Panc1 (cell line): ENCODE results near the gene TMEM14C. TPM values are rescaled to one million over a fixed set of nuclear protein-coding genes. Genes with fewer than 3 reads are reported as not detected.
A peak's percentile ranks its signal among the peaks of the same experiment; 100 is the strongest.
"Not testable (repeated sequence)": the region's sequence is repeated elsewhere in the genome, so short reads cannot be mapped to it uniquely, and the experiment has no call there.

Experiments
- ATAC-seq: fragments of 200-7000 bp; cut with Tn5 transposase; 2 replicates; pipeline ENCODE4 v1.9.1; 2020; ENCODE audit warnings: mild to moderate bottlenecking, moderate library complexity
- BruUV-seq: library from RNA; stranded (reverse); fragments of 400-500 nt; replicated peaks from 2 replicates; lab custom pipeline; 2021; lab: Mats Ljungman, UMichigan
- CTCF ChIA-PET: fragments of 300-600 bp; sonication (Branson Sonifier 250); formaldehyde crosslinking; loops from one replicate; lab custom pipeline; 2022; ENCODE audit warnings: antibody characterized with exemption; lab: Charles Lee
- POLR2A ChIA-PET: fragments of 300-600 bp; sonication (Branson Sonifier 250); formaldehyde crosslinking; loops from one replicate; lab custom pipeline; 2022; ENCODE audit warnings: antibody characterized with exemption; lab: Charles Lee
- DNase-seq: peaks from one replicate; pipeline ENCODE4 v3.0.0-alpha.2; 2010; ENCODE audit warnings: low read depth, low spot score
- H3K27ac ChIP-seq: 2 replicates; pipeline ENCODE4 v1.5.1; 2011; ENCODE audit warnings: mild to moderate bottlenecking, low read length, inconsistent platforms
- H3K27me3 ChIP-seq: fragments of 200-500 bp; sonication (Bioruptor generic); 2 replicates; pipeline ENCODE4 v1.6.0; 2014; ENCODE audit warnings: low read length, inconsistent platforms; ENCODE audit not compliant: control insufficient read depth, insufficient read depth
- H3K36me3 ChIP-seq: fragments of 200-500 bp; sonication (Bioruptor generic); 2 replicates; pipeline ENCODE4 v1.5.1; 2014; ENCODE audit warnings: inconsistent platforms, mild to moderate bottlenecking, low read length, moderate library complexity; ENCODE audit not compliant: control insufficient read depth, insufficient read depth
- H3K4me1 ChIP-seq: 2 replicates; pipeline ENCODE4 v1.5.1; 2011; ENCODE audit warnings: inconsistent platforms, mild to moderate bottlenecking, low read length, moderate library complexity; ENCODE audit not compliant: control insufficient read depth, insufficient read depth
- H3K4me3 ChIP-seq, 2 experiments: 2 replicates each; pipeline ENCODE4 v1.5.1; 2011 to 2012; ENCODE audit warnings: low read depth in 2 of 2, low read length in 2 of 2, mild to moderate bottlenecking in 2 of 2, inconsistent platforms in 1 of 2, moderate library complexity in 1 of 2
- H3K9me3 ChIP-seq: fragments of 200-500 bp; sonication (Bioruptor generic); 2 replicates; pipeline ENCODE4 v1.5.1; 2014; ENCODE audit warnings: low read depth, mild to moderate bottlenecking, inconsistent platforms, low read length, moderate library complexity; ENCODE audit not compliant: control insufficient read depth, insufficient read depth
- POLR2AphosphoS5 ChIP-seq: IDR thresholded peaks from 2 replicates; pipeline ENCODE4 v1.6.1; 2012; ENCODE audit warnings: mild to moderate bottlenecking, low read depth, low read length, moderate library complexity
- SIN3A ChIP-seq: IDR thresholded peaks from 2 replicates; pipeline ENCODE4 v1.6.1; 2012; ENCODE audit warnings: low read depth, mild to moderate bottlenecking, low read length, moderate library complexity, borderline replicate concordance; ENCODE audit not compliant: insufficient read depth
- TCF7L2 ChIP-seq: IDR thresholded peaks from 2 replicates; pipeline ENCODE4 v1.6.1; 2011; ENCODE audit warnings: mild to moderate bottlenecking, low read depth, low read length, inconsistent platforms
- in situ Hi-C: cut with HindIII; loops from 2 replicates; pipeline ENCODE4 v1.10.0; 2016; ENCODE audit warnings: low sequenced_read_pairs, low pct_unique_long_range_greater_than_20kb
- intact Hi-C: fragments of 100-400 bp; cut with micrococcal nuclease; formaldehyde crosslinking; loops from one replicate; pipeline ENCODE4 v1.10.0; 2022; ENCODE audit not compliant: unreplicated experiment
- total RNA-seq: library from RNA; stranded (reverse); gene quantifications from one replicate; pipeline ENCODE4 v1.2.1, GENCODE V29; 2021; ENCODE audit not compliant: unreplicated experiment
- TF ChIP-seq, protein P1 (sequence below), 2 experiments: IDR thresholded peaks; 2 replicates each; pipeline ENCODE4 v1.6.1; 2011 to 2012; ENCODE audit warnings: low read depth in 2 of 2, control low read depth in 1 of 2, low read length in 1 of 2, mild to moderate bottlenecking in 1 of 2, moderate library complexity in 1 of 2; ENCODE audit not compliant: insufficient read depth in 1 of 2
- TF ChIP-seq, protein P2 (sequence below): fragments of 450-650 bp; IDR thresholded peaks from 2 replicates; pipeline ENCODE4 v1.5.1; 2017; ENCODE audit warnings: mild to moderate bottlenecking

TMEM14C gene
- total RNA-seq, 1 experiment from 2014 or later, result 159 TPM

DNA sequence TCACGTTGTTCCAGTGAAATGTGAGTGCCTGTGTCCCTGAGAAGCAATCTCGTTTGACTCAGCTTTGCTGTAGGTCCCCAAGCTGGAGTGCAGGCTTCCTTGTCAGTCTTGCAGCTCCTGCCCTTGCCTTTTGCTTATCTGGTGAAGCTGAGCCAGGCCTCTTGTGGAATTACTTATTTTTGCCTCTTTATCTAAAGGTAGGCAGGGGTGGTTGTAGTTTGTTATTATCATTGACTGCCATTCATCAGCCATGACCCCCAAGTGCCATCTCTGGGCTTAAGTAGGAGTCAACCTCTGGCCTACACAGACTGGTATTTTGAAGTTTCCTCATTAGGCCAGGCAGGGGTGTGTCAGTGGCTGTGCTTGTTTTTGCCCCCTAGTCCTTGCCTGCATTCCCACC, 26.9 kb downstream of the TMEM14C start:
- intact Hi-C loops (no loop called here), in situ Hi-C loops (no loop called here)
- ChIA-PET POLR2A (no interaction called here), CTCF (interaction anchor here (1.2 kb wide), 1 partner anchor 10 kb away, joined by 4 read pairs; no protein-coding TSS in a partner anchor)
- H3K4me3 ChIP-seq, result peak overlapping the region; percentile 62 to 99
- H3K36me3 ChIP-seq, result peaks cover 5% of the 10 kb centered on the region; the same call in 1 of the 2 replicates
- no peaks in the 10 kb centered on the region for H3K9me3 ChIP-seq
- no TSS peak for BruUV-seq
- H3K4me1 ChIP-seq, result peaks cover 39% of the 10 kb centered on the region
- DNase-seq (no peak), ATAC-seq (no peak)
- peak overlapping the region; percentile 97 for H3K27ac ChIP-seq
- H3K27me3 ChIP-seq, result no peaks in the 10 kb centered on the region
- TF ChIP-seq, protein P1, sequence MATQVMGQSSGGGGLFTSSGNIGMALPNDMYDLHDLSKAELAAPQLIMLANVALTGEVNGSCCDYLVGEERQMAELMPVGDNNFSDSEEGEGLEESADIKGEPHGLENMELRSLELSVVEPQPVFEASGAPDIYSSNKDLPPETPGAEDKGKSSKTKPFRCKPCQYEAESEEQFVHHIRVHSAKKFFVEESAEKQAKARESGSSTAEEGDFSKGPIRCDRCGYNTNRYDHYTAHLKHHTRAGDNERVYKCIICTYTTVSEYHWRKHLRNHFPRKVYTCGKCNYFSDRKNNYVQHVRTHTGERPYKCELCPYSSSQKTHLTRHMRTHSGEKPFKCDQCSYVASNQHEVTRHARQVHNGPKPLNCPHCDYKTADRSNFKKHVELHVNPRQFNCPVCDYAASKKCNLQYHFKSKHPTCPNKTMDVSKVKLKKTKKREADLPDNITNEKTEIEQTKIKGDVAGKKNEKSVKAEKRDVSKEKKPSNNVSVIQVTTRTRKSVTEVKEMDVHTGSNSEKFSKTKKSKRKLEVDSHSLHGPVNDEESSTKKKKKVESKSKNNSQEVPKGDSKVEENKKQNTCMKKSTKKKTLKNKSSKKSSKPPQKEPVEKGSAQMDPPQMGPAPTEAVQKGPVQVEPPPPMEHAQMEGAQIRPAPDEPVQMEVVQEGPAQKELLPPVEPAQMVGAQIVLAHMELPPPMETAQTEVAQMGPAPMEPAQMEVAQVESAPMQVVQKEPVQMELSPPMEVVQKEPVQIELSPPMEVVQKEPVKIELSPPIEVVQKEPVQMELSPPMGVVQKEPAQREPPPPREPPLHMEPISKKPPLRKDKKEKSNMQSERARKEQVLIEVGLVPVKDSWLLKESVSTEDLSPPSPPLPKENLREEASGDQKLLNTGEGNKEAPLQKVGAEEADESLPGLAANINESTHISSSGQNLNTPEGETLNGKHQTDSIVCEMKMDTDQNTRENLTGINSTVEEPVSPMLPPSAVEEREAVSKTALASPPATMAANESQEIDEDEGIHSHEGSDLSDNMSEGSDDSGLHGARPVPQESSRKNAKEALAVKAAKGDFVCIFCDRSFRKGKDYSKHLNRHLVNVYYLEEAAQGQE (IDR thresholded peaks at IDR 0.05; ENCODE audit: insufficient read depth in 1 of 2, low read depth in 2 of 2, low read length in 1 of 2), result no peak
- TF ChIP-seq TCF7L2 (no peak), POLR2AphosphoS5 (no peak), SIN3A (no peak)
- TF ChIP-seq, protein P2, sequence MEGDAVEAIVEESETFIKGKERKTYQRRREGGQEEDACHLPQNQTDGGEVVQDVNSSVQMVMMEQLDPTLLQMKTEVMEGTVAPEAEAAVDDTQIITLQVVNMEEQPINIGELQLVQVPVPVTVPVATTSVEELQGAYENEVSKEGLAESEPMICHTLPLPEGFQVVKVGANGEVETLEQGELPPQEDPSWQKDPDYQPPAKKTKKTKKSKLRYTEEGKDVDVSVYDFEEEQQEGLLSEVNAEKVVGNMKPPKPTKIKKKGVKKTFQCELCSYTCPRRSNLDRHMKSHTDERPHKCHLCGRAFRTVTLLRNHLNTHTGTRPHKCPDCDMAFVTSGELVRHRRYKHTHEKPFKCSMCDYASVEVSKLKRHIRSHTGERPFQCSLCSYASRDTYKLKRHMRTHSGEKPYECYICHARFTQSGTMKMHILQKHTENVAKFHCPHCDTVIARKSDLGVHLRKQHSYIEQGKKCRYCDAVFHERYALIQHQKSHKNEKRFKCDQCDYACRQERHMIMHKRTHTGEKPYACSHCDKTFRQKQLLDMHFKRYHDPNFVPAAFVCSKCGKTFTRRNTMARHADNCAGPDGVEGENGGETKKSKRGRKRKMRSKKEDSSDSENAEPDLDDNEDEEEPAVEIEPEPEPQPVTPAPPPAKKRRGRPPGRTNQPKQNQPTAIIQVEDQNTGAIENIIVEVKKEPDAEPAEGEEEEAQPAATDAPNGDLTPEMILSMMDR, result no peak

DNA sequence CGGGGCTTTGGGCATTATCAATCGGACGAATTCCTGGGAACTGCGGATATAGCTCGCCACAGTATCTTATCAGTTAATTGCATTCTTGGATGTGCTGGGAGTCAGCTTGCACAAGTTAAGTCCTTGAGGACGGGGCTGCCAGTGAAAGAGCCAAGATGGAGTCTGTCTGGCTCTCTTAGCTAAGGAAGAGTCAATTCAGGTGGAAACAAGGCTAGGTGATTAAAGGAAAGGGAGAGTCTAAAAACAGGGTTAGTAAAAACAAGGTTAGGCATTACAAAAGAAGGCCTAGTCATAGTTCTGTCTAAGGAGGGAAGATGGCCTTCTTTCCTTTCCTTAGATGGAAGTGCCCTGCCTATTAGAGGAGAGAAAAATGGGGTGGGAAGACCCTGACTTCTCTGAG, 27.7 kb downstream of the TMEM14C start:
- H3K4me3 ChIP-seq, ATAC-seq, in situ Hi-C loops, DNase-seq, H3K36me3 ChIP-seq, CTCF ChIA-PET, intact Hi-C loops, POLR2A ChIA-PET, BruUV-seq, H3K9me3 ChIP-seq, H3K27me3 ChIP-seq: not testable (repeated sequence)
- H3K4me1 ChIP-seq, result peaks cover 36% of the 10 kb centered on the region
- peak overlapping the region; percentile 45; the same call in 1 of the 2 replicates for H3K27ac ChIP-seq

DNA sequence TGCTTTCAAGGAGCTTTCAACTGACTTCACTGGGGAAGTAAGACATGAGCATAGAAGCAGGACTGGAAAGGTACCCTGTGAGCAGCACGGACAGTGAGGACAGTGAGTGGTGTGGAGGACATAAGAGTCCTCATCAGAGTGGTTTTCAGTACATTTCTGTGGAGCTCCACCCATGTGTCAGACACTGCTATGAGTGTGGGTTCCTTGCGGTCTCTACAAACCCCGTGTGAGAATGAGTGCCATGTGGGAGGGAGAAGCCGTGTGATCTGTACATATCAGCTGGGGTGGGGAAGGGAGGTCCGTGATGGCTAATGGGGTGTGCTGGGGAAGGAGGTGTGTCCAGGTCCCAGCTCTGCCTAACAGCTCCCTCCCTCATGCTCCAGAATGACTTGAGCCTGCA, 28.9 kb downstream of the TMEM14C start:
- ATAC-seq, in situ Hi-C loops, BruUV-seq, H3K27me3 ChIP-seq, intact Hi-C loops, H3K36me3 ChIP-seq, H3K4me3 ChIP-seq, H3K9me3 ChIP-seq, DNase-seq: not testable (repeated sequence)
- ChIA-PET CTCF (interaction anchor here (0.6 kb wide), 1 partner anchor 77 kb away, joined by 4 read pairs; no protein-coding TSS in a partner anchor), POLR2A (interaction anchor here (0.6 to 0.7 kb wide), 2 partner anchors 13 to 38 kb away, joined by 3 to 4 read pairs; no protein-coding TSS in a partner anchor)
- Histone ChIP-seq H3K27ac (peak overlapping the region; percentile 45; the same call in 1 of the 2 replicates), H3K4me1 (peaks cover 26% of the 10 kb centered on the region)
